Measurements from ENCODE around the gene MAPK14.

GRCh38 chr6:36033935-36034334 lies 6.3 kb downstream of the MAPK14 start:
- TF ChIP-seq CTCF (IDR thresholded peaks at IDR 0.05; ENCODE audit: low read length) = no peak
- TF ChIP-seq EZH2 (IDR thresholded peaks at IDR 0.05; ENCODE audit: borderline replicate concordance, low read length) = no peak
